Epithelial cell of proximal tubule (primary cell): Measurements from ENCODE around the gene IL1A. TPM values are rescaled to one million over a fixed set of nuclear protein-coding genes. Genes with fewer than 3 reads are reported as not detected.

Experiments
- DNase-seq: peaks from one replicate; pipeline ENCODE4 v3.0.0-alpha.2; 2011; ENCODE audit warnings: low read depth
- H3K4me3 ChIP-seq: 2 replicates; pipeline ENCODE4 v1.5.1; 2011; ENCODE audit warnings: low read depth, mild to moderate bottlenecking, low read length
- total RNA-seq: library from RNA; depleted of rRNA; stranded (reverse); fragments of >200 nt; gene quantifications from 2 replicates; pipeline ENCODE4 v1.2.3, GENCODE V29; 2015
- TF ChIP-seq, protein P1 (sequence below): conservative IDR thresholded peaks from 2 replicates; pipeline ENCODE4 v1.5.1; 2012; ENCODE audit warnings: low read depth, mild to moderate bottlenecking, low read length

Gene IL1A
- total RNA-seq, 1 donor from 2014 or later: 1.4 TPM

GRCh38 chr2:112733871-112734270 is 50.4 kb downstream of the IL1A start:
- no peak overlapping the region for H3K4me3 ChIP-seq
- no peak for DNase-seq
- TF ChIP-seq, protein P1, sequence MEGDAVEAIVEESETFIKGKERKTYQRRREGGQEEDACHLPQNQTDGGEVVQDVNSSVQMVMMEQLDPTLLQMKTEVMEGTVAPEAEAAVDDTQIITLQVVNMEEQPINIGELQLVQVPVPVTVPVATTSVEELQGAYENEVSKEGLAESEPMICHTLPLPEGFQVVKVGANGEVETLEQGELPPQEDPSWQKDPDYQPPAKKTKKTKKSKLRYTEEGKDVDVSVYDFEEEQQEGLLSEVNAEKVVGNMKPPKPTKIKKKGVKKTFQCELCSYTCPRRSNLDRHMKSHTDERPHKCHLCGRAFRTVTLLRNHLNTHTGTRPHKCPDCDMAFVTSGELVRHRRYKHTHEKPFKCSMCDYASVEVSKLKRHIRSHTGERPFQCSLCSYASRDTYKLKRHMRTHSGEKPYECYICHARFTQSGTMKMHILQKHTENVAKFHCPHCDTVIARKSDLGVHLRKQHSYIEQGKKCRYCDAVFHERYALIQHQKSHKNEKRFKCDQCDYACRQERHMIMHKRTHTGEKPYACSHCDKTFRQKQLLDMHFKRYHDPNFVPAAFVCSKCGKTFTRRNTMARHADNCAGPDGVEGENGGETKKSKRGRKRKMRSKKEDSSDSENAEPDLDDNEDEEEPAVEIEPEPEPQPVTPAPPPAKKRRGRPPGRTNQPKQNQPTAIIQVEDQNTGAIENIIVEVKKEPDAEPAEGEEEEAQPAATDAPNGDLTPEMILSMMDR: no peak

DNA sequence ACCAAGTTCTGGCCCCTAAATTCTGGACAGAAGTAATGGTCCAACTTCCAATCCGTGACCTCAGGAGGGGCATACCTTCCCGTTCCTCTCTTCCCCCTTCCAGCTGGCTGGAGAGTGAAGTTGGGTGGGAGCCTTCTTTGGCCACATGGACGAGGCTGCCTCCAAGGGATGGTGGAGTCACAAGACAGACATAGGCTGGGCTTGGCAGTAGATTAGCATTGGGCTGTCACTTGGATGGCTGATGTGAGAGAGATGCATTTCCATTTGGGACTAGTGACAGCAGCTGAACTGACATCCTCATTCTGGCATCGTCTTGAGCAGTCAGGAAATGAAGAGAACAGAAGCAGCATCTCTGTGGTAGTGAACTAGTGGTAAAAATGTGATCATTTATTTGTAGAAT is 50.8 kb downstream of the IL1A start:
- no peak for DNase-seq
- no peak overlapping the region for H3K4me3 ChIP-seq
- TF ChIP-seq, protein P1: no peak

GRCh38 chr2:112731479-112731878 is 52.8 kb downstream of the IL1A start:
- DNase-seq: no peak
- TF ChIP-seq, protein P1: no peak
- no peak overlapping the region for H3K4me3 ChIP-seq

DNA sequence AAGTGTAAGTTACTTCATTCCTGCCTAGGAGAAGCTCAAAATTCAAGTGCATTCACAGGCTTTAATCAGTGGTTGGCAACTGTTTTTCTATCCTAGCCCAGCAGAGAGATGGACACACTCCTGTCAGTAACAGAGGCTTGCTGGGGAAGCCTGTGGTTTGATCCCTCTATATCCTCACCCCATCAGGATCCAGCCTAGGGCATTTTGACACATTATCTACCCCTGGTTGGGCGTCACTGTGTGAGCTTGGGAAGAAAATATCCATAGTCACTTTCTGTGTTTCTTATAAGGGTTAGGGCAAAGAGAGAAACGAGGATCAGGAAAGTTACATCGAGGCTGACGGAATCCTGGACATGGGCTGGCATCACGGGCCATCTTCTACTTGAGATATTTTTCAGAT is 53.5 kb downstream of the IL1A start:
- H3K4me3 ChIP-seq: no peak overlapping the region
- TF ChIP-seq, protein P1: no peak
- no peak for DNase-seq

DNA sequence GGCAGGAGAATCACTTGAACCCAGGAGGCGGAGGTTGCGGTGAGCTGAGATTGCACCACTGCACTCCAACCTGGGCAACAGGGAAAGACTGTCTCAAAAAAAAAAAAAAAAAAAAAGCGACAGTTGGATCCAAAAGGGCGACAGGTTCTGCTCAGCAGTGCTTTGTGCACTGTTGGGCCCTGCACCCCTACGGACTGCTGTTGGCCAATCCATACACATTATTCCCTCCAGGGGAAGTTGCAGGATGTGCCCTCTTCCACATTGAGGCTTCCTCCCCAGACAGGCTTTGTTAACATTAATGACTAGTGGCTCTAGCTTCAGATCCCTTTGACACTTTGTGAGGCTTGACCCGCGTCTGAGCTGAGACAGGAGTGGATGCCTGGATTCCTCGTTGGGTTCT is 54.1 kb downstream of the IL1A start:
- TF ChIP-seq, protein P1: no peak
- no peak for DNase-seq
- no peak overlapping the region for H3K4me3 ChIP-seq

DNA sequence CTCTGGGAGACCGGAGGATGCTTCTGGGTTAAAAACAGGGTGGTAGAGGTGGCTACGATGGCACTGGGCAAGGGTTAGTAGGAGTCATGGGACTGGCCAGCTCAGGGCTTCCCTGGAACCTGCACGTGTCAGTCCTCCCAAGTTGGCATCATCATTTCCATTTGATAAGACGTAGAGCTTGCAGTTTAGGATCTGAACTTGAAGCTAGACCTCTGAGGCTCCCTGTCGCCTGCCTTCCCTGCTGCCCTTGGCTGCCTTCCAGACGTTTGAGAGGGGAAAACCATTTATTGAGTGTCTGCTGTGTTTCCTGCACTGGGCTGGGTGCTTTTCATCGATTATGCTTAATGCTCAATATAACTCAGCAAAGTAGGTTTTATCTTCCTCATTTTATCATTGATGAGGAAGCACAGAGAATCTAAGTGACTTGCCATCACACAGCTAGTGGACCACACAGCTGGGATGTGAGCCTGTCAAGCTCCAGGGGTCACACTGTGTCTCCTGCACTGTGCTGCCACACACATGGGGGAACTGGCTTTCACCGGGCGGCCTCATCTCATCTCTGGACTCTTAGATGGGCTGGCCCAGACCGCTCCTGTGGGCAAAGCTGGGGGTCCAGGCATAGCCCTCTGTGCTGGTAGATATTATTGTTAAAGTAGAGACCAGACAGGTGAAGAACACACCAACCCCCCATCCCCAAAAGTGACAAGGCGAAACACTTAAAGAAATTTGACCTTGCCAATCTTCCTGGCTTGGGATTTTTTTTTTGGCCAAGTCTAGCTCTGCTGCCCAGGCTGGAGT is 55.7 kb downstream of the IL1A start:
- DNase-seq: no peak
- no peak overlapping the region for H3K4me3 ChIP-seq
- TF ChIP-seq, protein P1: no peak

- DNase-seq: no peak
- TF ChIP-seq, protein P1: no peak
- H3K4me3 ChIP-seq: no peak overlapping the region
Observed at GRCh38 chr2:112728029-112728362, 56.3 kb downstream of the IL1A start.
